ENCODE measurements around the gene HCAR1.
"Not testable (repeated sequence)": the region's sequence is repeated elsewhere in the genome, so short reads cannot be mapped to it uniquely, and the experiment has no call there.

- TF ChIP-seq EZH2 (IDR thresholded peaks at IDR 0.05; ENCODE audit: borderline replicate concordance, low read length); CTCF (conservative IDR thresholded peaks at IDR 0.05 in 1 of 2, IDR thresholded peaks at IDR 0.05 in 1 of 2; ENCODE audit: extremely low read depth in 1 of 2, insufficient read depth in 1 of 2, low read depth in 1 of 2, low read length in 2 of 2): not testable (repeated sequence)
Observed at GRCh38 chr12:122713491-122714188, 17.0 kb downstream of the HCAR1 start.

Measured in mammary epithelial cell (primary cell).